COLO829 (cell line): ENCODE measurements around the gene LORICRIN.

Source experiments
- DNase-seq: peaks from one replicate; pipeline ENCODE4 v3.0.0; 2012; ENCODE audit warnings: low spot score

The LORICRIN gene

GRCh38 chr1:153306303-153307220, 47.1 kb downstream of the LORICRIN start:
- no peak for DNase-seq

GRCh38 chr1:153307221-153307600, 47.7 kb downstream of the LORICRIN start:
- no peak for DNase-seq

GRCh38 chr1:153308540-153308939, 49.1 kb downstream of the LORICRIN start:
- DNase-seq = no peak

- DNase-seq = no peak
These were observed 50.0 kb downstream of the LORICRIN start for GRCh38 chr1:153309441-153309840.

- no peak for DNase-seq
These were observed 51.0 kb downstream of the LORICRIN start for GRCh38 chr1:153310526-153310925.
